Measurements from ENCODE around the gene RXRA.

- no peak for TF ChIP-seq CTCF (conservative IDR thresholded peaks at IDR 0.05; ENCODE audit: low read depth, low read length)
- TF ChIP-seq POLR2A (IDR thresholded peaks at IDR 0.05; ENCODE audit: low read depth, low read length), result no peak
- no peak for TF ChIP-seq RAD21 (IDR thresholded peaks at IDR 0.05; ENCODE audit: low read length)
- no peak for TF ChIP-seq RFX5 (IDR thresholded peaks at IDR 0.05; ENCODE audit: low read depth, low read length)
- TF ChIP-seq BHLHE40 (IDR thresholded peaks at IDR 0.05; ENCODE audit: low read depth, low read length), result no peak
- no peak for TF ChIP-seq USF2 (IDR thresholded peaks at IDR 0.05; ENCODE audit: low read depth, low read length)
- no peak for TF ChIP-seq RCOR1 (IDR thresholded peaks at IDR 0.05; ENCODE audit: insufficient replicate concordance, low read length)
- TF ChIP-seq FOS (IDR thresholded peaks at IDR 0.05; ENCODE audit: low read depth, low read length), result no peak
- TF ChIP-seq CEBPB (IDR thresholded peaks at IDR 0.05; ENCODE audit: low read depth, low read length), result no peak
- TF ChIP-seq MAZ (IDR thresholded peaks at IDR 0.05; ENCODE audit: borderline replicate concordance, low read depth, low read length), result no peak
- TF ChIP-seq SMC3 (IDR thresholded peaks at IDR 0.05; ENCODE audit: low read depth, low read length), result no peak
- TF ChIP-seq ELK1 (IDR thresholded peaks at IDR 0.05; ENCODE audit: borderline replicate concordance, low read depth, low read length), result no peak
- no peak for TF ChIP-seq CHD1 (IDR thresholded peaks at IDR 0.05; ENCODE audit: low read depth, low read length)
- no peak for TF ChIP-seq MAFK (IDR thresholded peaks at IDR 0.05; ENCODE audit: low read depth, low read length)
Measured at GRCh38 chr9:134346840-134347583, 20.8 kb downstream of the RXRA start.
